NCI-H1105 treated with DMSO at 0.1 percent for 48 hours (cell line): ENCODE results near the gene NPSR1.
"Not testable (repeated sequence)": the region's sequence is repeated elsewhere in the genome, so short reads cannot be mapped to it uniquely, and the experiment has no call there.

Experiments used
- DNase-seq: peaks from one replicate; lab custom pipeline; 2025; lab: John Stamatoyannopoulos, UW

NPSR1 gene

GRCh38 chr7:34657632-34658268, at the start of gene NPSR1:
NPSR1 (plus strand) TSS chr7:34658218; CDS start chr7:34658413, 195 bp downstream.
- no peak for DNase-seq

GRCh38 chr7:34612661-34613060, 45.4 kb upstream of the NPSR1 start:
- no peak for DNase-seq

- DNase-seq = peak; percentile 15
Measured at GRCh38 chr7:34620425-34620824, 37.6 kb upstream of the NPSR1 start.

- DNase-seq = no peak
Measured at GRCh38 chr7:34622182-34622581, 35.8 kb upstream of the NPSR1 start.

- no peak for DNase-seq
Measured at GRCh38 chr7:34622771-34623250, 35.2 kb upstream of the NPSR1 start.

- not testable (repeated sequence) for DNase-seq
Measured at GRCh38 chr7:34628618-34629017, 29.4 kb upstream of the NPSR1 start.

- no peak for DNase-seq
Measured at GRCh38 chr7:34652809-34653208, 5.2 kb upstream of the NPSR1 start.

GRCh38 chr7:34653787-34654186, 4.2 kb upstream of the NPSR1 start:
- no peak for DNase-seq

- no peak for DNase-seq
Measured at GRCh38 chr7:34655384-34655783, 2.6 kb upstream of the NPSR1 start.

GRCh38 chr7:34656041-34656440, 2.0 kb upstream of the NPSR1 start:
- DNase-seq = no peak

GRCh38 chr7:34659472-34660075, 1.6 kb downstream of the NPSR1 start:
- DNase-seq = no peak

GRCh38 chr7:34662058-34662708, 4.2 kb downstream of the NPSR1 start:
- no peak for DNase-seq

GRCh38 chr7:34664755-34665154, 6.7 kb downstream of the NPSR1 start:
- DNase-seq = no peak

- no peak for DNase-seq
Measured at GRCh38 chr7:34672430-34672829, 14.4 kb downstream of the NPSR1 start.

GRCh38 chr7:34673066-34673465, 15.0 kb downstream of the NPSR1 start:
- no peak for DNase-seq

- DNase-seq = no peak
Measured at GRCh38 chr7:34675749-34676374, 17.8 kb downstream of the NPSR1 start.

- DNase-seq = no peak
Measured at GRCh38 chr7:34677491-34677890, 19.5 kb downstream of the NPSR1 start.

- no peak for DNase-seq
Measured at GRCh38 chr7:34687529-34687928, 29.5 kb downstream of the NPSR1 start.

GRCh38 chr7:34696415-34696814, 38.4 kb downstream of the NPSR1 start:
- DNase-seq = no peak

- DNase-seq = no peak
Measured at GRCh38 chr7:34709771-34710170, 51.8 kb downstream of the NPSR1 start.

- DNase-seq = no peak
Measured at GRCh38 chr7:34718867-34719266, 60.8 kb downstream of the NPSR1 start.

GRCh38 chr7:34719636-34720035, 61.6 kb downstream of the NPSR1 start:
- DNase-seq = no peak

GRCh38 chr7:34720289-34720688, 62.3 kb downstream of the NPSR1 start:
- no peak for DNase-seq
